ENCODE results near the gene SORCS2. TPM values are rescaled to one million over a fixed set of nuclear protein-coding genes. Genes with fewer than 3 reads are reported as not detected.

SORCS2 gene
- total RNA-seq, 1 experiment from 2014 or later = 4.1 TPM

GRCh38 chr4:7427831-7428260 lies 235.5 kb downstream of the SORCS2 start:
- Histone ChIP-seq H3K9me2 (replicated peaks; ENCODE audit: low read length) (no peaks in the 10 kb centered on the region), H3K4me1 (ENCODE audit: insufficient read depth, low read length) (0 out of 2 replicates have a peak, but pooled peaks cover 5% of the 10 kb centered on the region), H2AFZ (ENCODE audit: low read length) (no peak overlapping the region), H4K20me1 (ENCODE audit: low read length) (no peaks in the 10 kb centered on the region), H3K36me3 (ENCODE audit: low read depth, low read length) (no peaks in the 10 kb centered on the region), H3F3A (ENCODE audit: low read length, unreplicated experiment) (no peaks in the 10 kb centered on the region), H3K4me3 (ENCODE audit: low read length) (no peak overlapping the region), H3K4me2 (ENCODE audit: low read length) (no peak overlapping the region), H3K9me3 (ENCODE audit: low read length) (no peaks in the 10 kb centered on the region), H3K9ac (ENCODE audit: low read length) (no peak overlapping the region), H3K27ac (ENCODE audit: low read length) (no peak overlapping the region), H3K27me3 (ENCODE audit: low read length) (no peaks in the 10 kb centered on the region), H3K79me2 (ENCODE audit: low read length) (no peaks in the 10 kb centered on the region)
- intact Hi-C loops (cut with micrococcal nuclease) = no loop called here
- ATAC-seq = no peak
- DNase-seq = no peak
- ChIA-PET POLR2A (ENCODE audit: unreplicated experiment) (no interaction called here), CTCF (no interaction called here)
- no TSS peak for BruUV-seq (replicated peaks)
- TF ChIP-seq CTCF (conservative IDR thresholded peaks at IDR 0.05; ENCODE audit: low read depth, low read length) = no peak
- TF ChIP-seq EZH2 (IDR thresholded peaks at IDR 0.05; ENCODE audit: low read length, unreplicated experiment) = no peak
- no peak for TF ChIP-seq EZH2phosphoT487 (IDR thresholded peaks at IDR 0.05; ENCODE audit: borderline replicate concordance, low read length)

GRCh38 chr4:7428261-7429068 lies 236.1 kb downstream of the SORCS2 start:
- no peak overlapping the region for H3K27ac ChIP-seq (ENCODE audit: low read length)
- no peaks in the 10 kb centered on the region for H3K79me2 ChIP-seq (ENCODE audit: low read length)
- H3K4me2 ChIP-seq (ENCODE audit: low read length) = no peak overlapping the region
- BruUV-seq (replicated peaks) = no TSS peak
- no peaks in the 10 kb centered on the region for H3K9me2 ChIP-seq (replicated peaks; ENCODE audit: low read length)
- DNase-seq = no peak
- no peak overlapping the region for H3K9ac ChIP-seq (ENCODE audit: low read length)
- H3K4me3 ChIP-seq (ENCODE audit: low read length) = no peak overlapping the region
- ChIA-PET POLR2A (ENCODE audit: unreplicated experiment) (no interaction called here), CTCF (no interaction called here)
- no peaks in the 10 kb centered on the region for H3K9me3 ChIP-seq (ENCODE audit: low read length)
- H2AFZ ChIP-seq (ENCODE audit: low read length) = no peak overlapping the region
- no peaks in the 10 kb centered on the region for H4K20me1 ChIP-seq (ENCODE audit: low read length)
- no peak for TF ChIP-seq EZH2phosphoT487 (IDR thresholded peaks at IDR 0.05; ENCODE audit: borderline replicate concordance, low read length)
- no peak for TF ChIP-seq EZH2 (IDR thresholded peaks at IDR 0.05; ENCODE audit: low read length, unreplicated experiment)
- TF ChIP-seq CTCF (conservative IDR thresholded peaks at IDR 0.05; ENCODE audit: low read depth, low read length) = no peak
- H3K4me1 ChIP-seq (ENCODE audit: insufficient read depth, low read length) = 0 out of 2 replicates have a peak, but pooled peaks cover 5% of the 10 kb centered on the region
- intact Hi-C loops (cut with micrococcal nuclease) = no loop called here
- H3F3A ChIP-seq (ENCODE audit: low read length, unreplicated experiment) = no peaks in the 10 kb centered on the region
- no peak for ATAC-seq
- no peaks in the 10 kb centered on the region for H3K36me3 ChIP-seq (ENCODE audit: low read depth, low read length)
- no peaks in the 10 kb centered on the region for H3K27me3 ChIP-seq (ENCODE audit: low read length)

DNA sequence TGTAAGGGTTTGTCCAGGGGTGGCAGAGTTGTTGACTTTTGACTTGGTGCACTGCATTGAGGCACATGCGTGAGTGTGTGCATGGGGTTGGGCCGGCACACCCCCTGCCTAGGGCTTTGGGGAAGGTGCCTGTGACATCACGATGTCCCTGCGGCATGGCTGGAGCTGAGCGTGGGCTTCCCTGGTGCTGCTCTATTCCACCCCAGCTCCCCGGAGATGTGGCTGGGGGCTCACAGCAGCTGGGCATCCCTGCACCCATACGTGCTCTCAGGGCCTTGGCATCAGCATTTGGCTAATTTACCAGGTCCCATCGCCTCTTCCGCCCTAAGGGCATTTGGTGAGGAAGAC lies 236.7 kb downstream of the SORCS2 start:
- Histone ChIP-seq H3K4me2 (ENCODE audit: low read length) (no peak overlapping the region), H3F3A (ENCODE audit: low read length, unreplicated experiment) (no peaks in the 10 kb centered on the region), H3K9me3 (ENCODE audit: low read length) (no peaks in the 10 kb centered on the region), H3K36me3 (ENCODE audit: low read depth, low read length) (no peaks in the 10 kb centered on the region), H4K20me1 (ENCODE audit: low read length) (no peaks in the 10 kb centered on the region), H3K27me3 (ENCODE audit: low read length) (no peaks in the 10 kb centered on the region), H3K4me3 (ENCODE audit: low read length) (no peak overlapping the region), H3K9ac (ENCODE audit: low read length) (no peak overlapping the region), H3K9me2 (replicated peaks; ENCODE audit: low read length) (no peaks in the 10 kb centered on the region), H3K27ac (ENCODE audit: low read length) (no peak overlapping the region), H2AFZ (ENCODE audit: low read length) (no peak overlapping the region), H3K4me1 (ENCODE audit: insufficient read depth, low read length) (0 out of 2 replicates have a peak, but pooled peaks cover 5% of the 10 kb centered on the region), H3K79me2 (ENCODE audit: low read length) (no peaks in the 10 kb centered on the region)
- no TSS peak for BruUV-seq (replicated peaks)
- DNase-seq (no peak), ATAC-seq (no peak)
- intact Hi-C loops (cut with micrococcal nuclease) = no loop called here
- POLR2A ChIA-PET (ENCODE audit: unreplicated experiment) = no interaction called here
- no peak for TF ChIP-seq CTCF (conservative IDR thresholded peaks at IDR 0.05; ENCODE audit: low read depth, low read length)
- no peak for TF ChIP-seq EZH2 (IDR thresholded peaks at IDR 0.05; ENCODE audit: low read length, unreplicated experiment)
- no peak for TF ChIP-seq EZH2phosphoT487 (IDR thresholded peaks at IDR 0.05; ENCODE audit: borderline replicate concordance, low read length)
- CTCF ChIA-PET = no interaction called here

All from PC-3 (cell line).